ENCODE measurements around the gene GAL3ST2.

DNA sequence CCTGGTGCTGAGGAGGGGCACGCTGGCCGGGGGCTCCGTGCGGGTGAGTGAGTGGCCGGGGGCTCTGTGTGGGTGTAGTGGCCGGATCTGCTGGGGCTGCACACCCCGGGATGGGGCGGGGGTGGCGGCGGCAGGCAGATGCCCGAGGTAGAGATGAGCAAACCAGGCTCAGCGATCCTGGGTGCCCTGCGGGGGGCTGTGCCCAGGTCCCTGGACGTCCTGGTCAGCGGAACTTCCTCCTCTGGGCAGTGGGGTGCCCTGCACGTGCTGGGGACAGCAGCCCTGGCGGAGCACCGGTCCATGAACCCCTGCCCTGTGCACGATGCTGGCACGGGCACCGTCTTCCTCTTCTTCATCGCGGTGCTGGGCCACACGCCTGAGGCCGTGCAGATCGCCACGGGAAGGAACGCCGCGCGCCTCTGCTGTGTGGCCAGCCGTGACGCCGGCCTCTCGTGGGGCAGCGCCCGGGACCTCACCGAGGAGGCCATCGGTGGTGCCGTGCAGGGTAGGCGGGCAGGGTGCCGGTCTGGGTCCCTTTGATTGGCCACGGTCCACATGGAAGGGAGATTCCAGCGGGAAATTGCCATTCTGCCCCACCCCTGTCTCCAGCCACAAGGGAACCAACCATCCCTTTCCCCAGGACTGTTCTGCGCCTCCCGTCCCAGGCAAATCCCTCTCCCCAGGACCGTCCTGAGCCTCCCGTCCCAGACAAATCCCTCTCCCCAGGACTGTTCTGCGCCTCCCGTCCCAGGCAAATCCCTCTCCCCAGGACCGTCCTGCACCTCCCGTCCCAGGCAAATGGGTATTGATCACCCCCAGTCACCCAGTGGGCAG is 38.2 kb downstream of the GAL3ST2 start:
- no peak for TF ChIP-seq CTCF (IDR thresholded peaks at IDR 0.05; ENCODE audit: poor library complexity, severe bottlenecking)
- no peak for TF ChIP-seq EZH2 (IDR thresholded peaks at IDR 0.05; ENCODE audit: borderline replicate concordance, insufficient read depth, low read length, poor library complexity, severe bottlenecking)
- TF ChIP-seq, protein P1, sequence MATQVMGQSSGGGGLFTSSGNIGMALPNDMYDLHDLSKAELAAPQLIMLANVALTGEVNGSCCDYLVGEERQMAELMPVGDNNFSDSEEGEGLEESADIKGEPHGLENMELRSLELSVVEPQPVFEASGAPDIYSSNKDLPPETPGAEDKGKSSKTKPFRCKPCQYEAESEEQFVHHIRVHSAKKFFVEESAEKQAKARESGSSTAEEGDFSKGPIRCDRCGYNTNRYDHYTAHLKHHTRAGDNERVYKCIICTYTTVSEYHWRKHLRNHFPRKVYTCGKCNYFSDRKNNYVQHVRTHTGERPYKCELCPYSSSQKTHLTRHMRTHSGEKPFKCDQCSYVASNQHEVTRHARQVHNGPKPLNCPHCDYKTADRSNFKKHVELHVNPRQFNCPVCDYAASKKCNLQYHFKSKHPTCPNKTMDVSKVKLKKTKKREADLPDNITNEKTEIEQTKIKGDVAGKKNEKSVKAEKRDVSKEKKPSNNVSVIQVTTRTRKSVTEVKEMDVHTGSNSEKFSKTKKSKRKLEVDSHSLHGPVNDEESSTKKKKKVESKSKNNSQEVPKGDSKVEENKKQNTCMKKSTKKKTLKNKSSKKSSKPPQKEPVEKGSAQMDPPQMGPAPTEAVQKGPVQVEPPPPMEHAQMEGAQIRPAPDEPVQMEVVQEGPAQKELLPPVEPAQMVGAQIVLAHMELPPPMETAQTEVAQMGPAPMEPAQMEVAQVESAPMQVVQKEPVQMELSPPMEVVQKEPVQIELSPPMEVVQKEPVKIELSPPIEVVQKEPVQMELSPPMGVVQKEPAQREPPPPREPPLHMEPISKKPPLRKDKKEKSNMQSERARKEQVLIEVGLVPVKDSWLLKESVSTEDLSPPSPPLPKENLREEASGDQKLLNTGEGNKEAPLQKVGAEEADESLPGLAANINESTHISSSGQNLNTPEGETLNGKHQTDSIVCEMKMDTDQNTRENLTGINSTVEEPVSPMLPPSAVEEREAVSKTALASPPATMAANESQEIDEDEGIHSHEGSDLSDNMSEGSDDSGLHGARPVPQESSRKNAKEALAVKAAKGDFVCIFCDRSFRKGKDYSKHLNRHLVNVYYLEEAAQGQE (IDR thresholded peaks at IDR 0.05; ENCODE audit: borderline replicate concordance) = no peak
- no peak for TF ChIP-seq POLR2AphosphoS5 (IDR thresholded peaks at IDR 0.05)
- no peak for TF ChIP-seq TAF1 (IDR thresholded peaks at IDR 0.05; ENCODE audit: low read depth)

Data from neural cell (in vitro differentiated cells).